NCI-H187 treated with DMSO at 0.1 percent for 48 hours (cell line): ENCODE results near the gene POLR3K.

Experiments used
- DNase-seq: peaks from one replicate; lab custom pipeline; 2025; lab: John Stamatoyannopoulos, UW

The POLR3K gene

GRCh38 chr16:53346-54236, at the start of gene POLR3K, which contains the start of gene SNRNP25:
TSS of gene POLR3K (minus strand) at chr16:53608. CDS start at chr16:53586, 22 bp downstream.
TSS of gene SNRNP25 (plus strand) at chr16:53828. CDS start at chr16:54017, 189 bp downstream.
- peak; percentile 92 for DNase-seq

DNA sequence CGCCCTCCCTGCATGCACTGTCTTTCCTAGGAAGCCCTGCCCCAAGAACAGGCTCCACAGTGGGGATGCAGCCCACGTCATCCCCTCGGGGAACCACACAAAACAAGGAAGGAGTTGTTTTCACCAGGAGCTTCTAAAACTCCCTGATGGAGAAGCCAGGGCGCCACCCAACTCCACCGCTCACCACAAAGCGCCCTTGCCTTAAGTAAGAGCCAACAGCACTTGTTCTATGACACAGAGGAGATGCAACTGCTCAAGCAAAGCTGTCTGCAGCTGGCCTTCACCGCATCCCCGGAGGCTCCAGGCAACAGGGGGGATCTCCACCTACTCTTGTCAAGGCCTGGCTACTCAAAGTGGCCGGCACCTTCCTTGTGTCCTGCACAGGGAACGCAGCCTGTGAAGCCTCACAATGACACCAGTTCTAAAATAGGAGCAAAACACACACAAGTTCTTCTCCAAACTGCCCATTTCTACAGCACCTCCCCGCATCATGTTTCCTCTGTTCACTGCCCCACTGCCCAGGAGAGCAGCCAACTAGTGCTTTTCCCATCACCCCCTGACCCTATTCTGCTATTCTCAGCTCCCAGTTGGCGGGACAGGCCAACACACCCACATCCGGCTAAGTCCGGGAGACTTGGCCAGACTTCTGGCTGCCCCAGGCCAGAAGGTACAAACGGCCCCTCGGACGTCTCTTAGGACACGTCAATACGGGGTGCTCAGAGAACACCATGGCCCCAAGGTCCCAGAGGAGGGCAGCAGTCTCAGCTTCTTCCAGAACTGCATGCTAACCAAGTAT, 48.9 kb upstream of the POLR3K start:
- DNase-seq, result no peak

DNA sequence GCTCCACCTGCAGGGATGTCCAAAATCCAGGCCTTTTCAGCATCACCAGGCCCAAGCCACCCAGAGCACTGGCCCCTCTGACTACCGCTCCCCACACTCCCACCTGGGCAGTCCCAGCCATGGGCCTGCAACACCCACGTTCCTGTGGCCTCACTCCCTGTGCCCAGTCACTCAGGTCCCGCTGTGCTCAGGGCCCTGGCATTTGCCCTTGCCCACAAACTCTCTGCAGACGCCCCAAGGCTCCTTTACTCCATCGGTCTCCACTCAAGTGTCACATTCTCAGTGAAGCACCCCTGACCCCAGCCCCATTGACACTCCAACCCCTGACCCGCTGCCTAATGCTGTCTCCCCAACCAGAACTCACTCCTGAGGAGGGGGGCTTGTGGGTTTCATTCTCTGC, 48.2 kb upstream of the POLR3K start:
- DNase-seq, result no peak

DNA sequence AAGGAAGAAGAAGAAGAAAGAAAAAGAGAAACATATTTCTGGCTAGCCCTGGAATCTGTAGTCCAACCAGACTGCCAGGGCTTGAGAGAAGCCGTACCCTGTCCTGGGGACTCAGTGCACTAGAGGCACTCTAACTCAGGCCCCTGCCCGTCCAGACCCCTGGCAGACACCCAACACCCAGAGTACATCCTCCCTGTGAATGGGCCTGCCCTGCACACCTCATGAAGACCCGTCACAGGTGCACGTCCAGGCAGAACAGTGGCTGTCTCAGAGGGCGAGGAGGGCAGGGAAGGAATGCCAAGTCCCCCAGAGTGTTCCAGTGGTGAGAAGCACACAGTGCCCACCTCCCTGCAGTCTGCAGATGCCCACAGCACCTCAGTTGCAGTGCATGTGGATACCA, 47.6 kb upstream of the POLR3K start:
- no peak for DNase-seq

- DNase-seq, result no peak
Measured at GRCh38 chr16:97822-98221, 44.4 kb upstream of the POLR3K start.

DNA sequence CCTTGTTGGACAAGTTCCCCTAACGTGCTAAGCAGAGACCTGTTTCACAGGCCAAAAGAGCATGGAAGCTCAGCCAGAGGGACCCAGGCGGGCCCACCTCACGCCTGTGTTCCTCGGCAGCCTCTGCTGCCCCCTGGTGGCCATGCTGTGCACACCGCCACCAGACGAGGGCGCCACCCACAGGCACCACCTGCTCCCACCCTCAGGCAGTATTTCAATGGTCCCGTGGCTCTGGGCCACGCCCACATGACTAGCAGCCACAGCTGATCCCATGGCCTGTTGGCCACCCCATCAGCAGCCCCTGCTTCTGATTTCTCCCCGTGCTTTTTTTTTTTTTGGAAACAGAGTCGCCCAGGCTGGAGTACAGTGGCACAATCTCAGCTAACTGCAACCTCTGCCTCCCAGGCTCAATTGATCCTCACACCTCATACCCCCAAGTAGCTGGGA, 43.5 kb upstream of the POLR3K start:
- DNase-seq, result peak; percentile 76

DNA sequence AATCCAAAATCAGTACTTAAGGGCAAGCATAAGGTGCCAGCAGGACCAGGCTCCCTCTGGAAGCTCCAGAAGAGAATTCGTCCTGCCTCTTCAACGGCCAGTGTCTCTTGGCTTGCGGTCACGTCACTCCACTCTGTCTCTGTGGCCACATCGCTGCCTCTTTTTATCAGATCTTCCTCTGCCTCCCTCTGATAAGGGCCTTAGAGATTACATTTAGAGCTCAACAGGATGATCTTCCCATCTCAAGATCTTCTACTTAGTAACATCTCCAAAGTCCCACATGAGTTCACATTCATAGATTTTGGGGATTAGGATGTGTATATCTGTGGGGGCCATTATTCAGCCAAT, 41.5 kb upstream of the POLR3K start:
- DNase-seq, result no peak

DNA sequence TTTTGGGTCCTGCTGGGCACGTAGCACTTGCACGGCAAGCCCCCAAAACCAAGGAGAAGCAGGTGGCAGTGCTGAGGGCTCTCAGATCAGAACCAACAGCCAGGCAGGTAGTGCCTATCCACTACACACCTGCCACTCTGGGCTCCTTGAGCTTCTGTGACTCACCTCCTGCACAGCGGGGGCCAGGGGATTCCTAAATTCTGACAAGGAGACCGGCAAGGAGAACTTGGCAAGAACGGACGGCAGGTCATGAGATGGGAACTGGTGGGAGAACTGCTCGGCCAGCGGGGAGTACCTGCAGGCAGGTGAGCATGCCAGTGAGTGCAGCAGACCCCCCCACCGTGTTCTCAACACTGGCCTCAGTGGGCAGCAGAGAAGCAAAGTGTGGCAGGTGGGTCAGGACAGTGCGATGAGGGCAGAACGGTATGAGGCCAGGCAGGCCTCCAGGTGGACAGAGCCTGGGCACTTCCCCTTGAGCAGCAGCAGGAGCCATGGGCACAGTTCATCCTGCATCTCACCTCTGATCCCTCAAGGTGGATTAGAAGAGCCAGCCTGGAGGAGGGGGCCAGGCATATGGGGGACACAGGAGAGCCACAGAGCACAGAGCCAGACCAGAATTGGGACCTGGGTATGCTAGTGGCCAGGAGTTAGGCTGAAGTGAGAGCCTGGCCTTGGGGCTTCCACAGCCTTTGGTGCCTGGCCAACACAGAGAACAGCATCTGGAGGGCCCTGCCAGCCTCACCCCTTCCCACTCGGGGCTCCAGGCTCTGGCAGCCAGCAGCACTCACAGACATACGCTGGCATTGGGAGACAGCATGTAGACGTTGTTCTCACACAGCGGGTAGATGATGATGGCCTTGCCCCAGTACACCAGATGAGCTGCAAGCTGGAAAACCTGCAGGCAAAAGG, 39.3 kb upstream of the POLR3K start:
- DNase-seq, result no peak

- DNase-seq, result peak; percentile 67
Measured at GRCh38 chr16:91484-91883, 38.1 kb upstream of the POLR3K start.

GRCh38 chr16:89391-90302, 36.2 kb upstream of the POLR3K start:
- DNase-seq, result no peak

GRCh38 chr16:88613-89012, 35.2 kb upstream of the POLR3K start:
- DNase-seq, result no peak

- DNase-seq, result no peak
Measured at GRCh38 chr16:86483-86952, 33.1 kb upstream of the POLR3K start.

GRCh38 chr16:85865-86264, 32.5 kb upstream of the POLR3K start:
- no peak for DNase-seq

GRCh38 chr16:85407-85782, 32.0 kb upstream of the POLR3K start:
- DNase-seq, result no peak

DNA sequence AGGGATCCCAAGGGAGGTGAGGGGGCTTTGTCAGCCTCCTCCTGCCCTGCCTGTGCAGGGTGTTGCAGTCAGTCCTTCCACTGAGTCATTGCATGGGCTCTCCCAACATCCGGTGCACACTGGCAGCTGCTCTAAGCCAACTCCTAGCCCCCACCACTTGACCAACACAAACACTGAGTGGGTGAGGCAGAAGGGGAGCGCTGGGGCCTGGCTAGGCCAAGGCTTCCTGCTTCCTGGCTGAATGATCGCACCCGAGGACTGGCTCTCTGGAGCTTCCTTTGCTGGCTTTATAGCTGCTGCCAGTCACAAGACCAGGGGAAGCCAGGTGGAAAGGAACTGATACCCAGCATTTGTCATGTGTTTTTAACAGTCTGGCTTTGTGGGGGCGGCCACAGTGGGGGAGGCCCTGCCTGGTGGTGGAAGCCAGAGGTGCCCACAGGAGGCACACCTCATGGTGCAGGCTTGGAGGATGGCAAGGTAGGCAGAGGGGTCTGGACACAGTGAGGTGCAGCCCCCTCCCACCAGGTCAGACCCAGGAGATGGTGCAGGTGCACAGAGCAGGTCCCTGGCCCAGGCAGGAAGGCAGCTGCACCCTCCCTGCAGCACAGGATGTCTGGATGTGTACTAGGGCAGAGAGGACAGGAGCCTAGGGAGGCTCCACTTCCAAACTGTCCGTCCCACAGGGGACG, 31.5 kb upstream of the POLR3K start:
- no peak for DNase-seq

DNA sequence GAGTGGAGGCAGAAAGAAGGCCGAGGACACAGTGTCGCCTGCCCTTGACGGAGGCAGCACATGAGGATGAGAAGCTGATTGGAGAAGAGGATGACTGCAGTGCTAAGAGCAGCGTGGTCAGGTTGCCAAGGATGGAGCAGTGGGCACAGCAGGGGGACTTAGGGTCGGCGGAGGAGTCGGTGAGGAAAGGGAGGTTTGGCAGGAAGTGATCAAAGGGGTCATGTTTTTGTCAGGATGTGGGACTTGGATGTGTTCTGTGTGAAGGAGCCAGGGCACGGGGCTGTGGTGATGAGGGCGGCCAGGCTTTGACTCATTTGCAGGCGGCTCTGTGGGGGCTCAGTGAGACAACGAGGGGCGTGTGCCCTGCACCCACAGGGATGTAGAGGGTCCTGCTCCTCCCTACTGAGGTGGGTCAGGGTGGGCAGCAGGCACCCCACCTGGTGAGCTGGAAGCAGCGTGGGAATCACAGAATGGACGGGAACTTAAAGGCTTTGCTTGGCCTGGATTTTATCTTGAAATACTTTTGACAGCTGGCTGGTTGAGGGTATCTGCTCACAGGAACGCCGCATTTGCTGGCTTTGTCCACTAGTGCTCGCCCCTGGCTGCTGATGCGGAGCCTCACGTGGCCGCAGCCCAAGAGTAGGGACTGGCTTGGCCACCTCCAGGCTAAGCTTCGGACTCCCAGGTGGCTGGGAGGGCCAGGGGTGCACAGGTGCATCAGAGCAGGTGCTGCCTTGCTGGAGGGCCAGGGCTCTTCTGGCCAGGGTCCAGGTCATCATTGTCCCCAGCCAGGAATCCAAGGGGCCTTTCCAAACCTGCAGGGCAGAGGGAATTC, 30.6 kb upstream of the POLR3K start:
- DNase-seq, result no peak

- DNase-seq, result no peak
Measured at GRCh38 chr16:83060-83603, 29.7 kb upstream of the POLR3K start.

DNA sequence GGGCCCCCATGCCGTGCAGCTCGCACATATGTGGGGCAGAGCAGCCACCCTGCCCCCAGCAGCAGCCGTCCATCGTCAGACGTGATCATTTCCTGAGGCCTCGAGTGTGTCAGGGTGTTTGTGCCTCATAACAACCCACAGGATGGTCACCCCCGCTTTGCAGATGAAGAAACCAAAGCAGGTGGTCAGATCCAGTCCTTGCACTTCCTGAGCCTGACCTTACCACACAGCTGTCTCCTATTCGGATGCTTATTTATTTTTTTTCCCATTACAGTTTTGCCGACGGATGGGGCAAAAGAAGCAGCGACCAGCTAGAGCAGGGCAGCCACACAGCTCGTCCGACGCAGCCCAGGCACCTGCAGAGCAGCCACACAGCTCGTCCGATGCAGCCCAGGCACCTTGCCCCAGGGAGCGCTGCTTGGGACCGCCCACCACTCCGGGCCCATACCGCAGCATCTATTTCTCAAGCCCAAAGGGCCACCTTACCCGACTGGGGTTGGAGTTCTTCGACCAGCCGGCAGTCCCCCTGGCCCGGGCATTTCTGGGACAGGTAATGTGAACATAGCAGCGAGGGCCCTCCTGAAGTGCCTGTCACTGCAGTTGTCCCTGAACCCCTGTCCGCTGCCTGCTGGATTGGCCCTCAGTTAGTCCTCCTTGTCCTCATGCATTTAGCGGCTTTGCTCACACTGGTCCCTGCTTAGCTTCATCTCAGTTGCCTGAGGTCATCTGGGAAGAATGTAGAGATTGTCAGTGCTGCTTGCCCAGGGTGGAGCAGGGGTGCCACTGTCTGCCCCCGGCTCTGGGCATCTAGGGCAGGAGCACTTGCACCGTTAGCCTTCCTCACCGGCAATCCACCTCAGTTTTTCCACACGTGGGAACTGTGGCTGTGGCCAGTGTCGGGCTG, 26.0 kb upstream of the POLR3K start:
- no peak for DNase-seq
